NCI-H2196 (cell line): ENCODE results near the gene ATP1A3.
A peak's percentile ranks its signal among the peaks of the same experiment; 100 is the strongest.
"Not testable (repeated sequence)": the region's sequence is repeated elsewhere in the genome, so short reads cannot be mapped to it uniquely, and the experiment has no call there.

ENCODE experiments used
- DNase-seq: peaks from one replicate; lab custom pipeline; 2025; ENCODE audit not compliant: unreplicated experiment; lab: John Stamatoyannopoulos, UW

ATP1A3 gene

GRCh38 chr19:41951686-41952172 lies 42.3 kb downstream of the ATP1A3 start:
- peak; percentile 89 for DNase-seq

GRCh38 chr19:41947091-41947490 lies 46.9 kb downstream of the ATP1A3 start:
- DNase-seq = no peak

- DNase-seq = no peak
These were observed 48.8 kb downstream of the ATP1A3 start for GRCh38 chr19:41945135-41945766.

GRCh38 chr19:41944336-41944735 lies 49.7 kb downstream of the ATP1A3 start:
- no peak for DNase-seq

- DNase-seq = no peak
These were observed 52.4 kb downstream of the ATP1A3 start for GRCh38 chr19:41941410-41942202.

GRCh38 chr19:41940731-41941409 lies 53.2 kb downstream of the ATP1A3 start:
- no peak for DNase-seq

GRCh38 chr19:41939861-41940730 lies 53.9 kb downstream of the ATP1A3 start:
- DNase-seq = peak; percentile 44

GRCh38 chr19:41939209-41939608 lies 54.8 kb downstream of the ATP1A3 start:
- DNase-seq = not testable (repeated sequence)

- no peak for DNase-seq
These were observed 56.2 kb downstream of the ATP1A3 start for GRCh38 chr19:41937525-41938468.

GRCh38 chr19:41936961-41937360 lies 57.1 kb downstream of the ATP1A3 start:
- DNase-seq = no peak

- no peak for DNase-seq
These were observed 57.6 kb downstream of the ATP1A3 start for GRCh38 chr19:41936416-41936850.

GRCh38 chr19:41935760-41936415 lies 58.1 kb downstream of the ATP1A3 start:
- no peak for DNase-seq

- DNase-seq = peak; percentile 81
These were observed 59.1 kb downstream of the ATP1A3 start for GRCh38 chr19:41934849-41935374.

GRCh38 chr19:41933693-41934426 lies 60.2 kb downstream of the ATP1A3 start:
- no peak for DNase-seq

- DNase-seq = no peak
These were observed 61.2 kb downstream of the ATP1A3 start for GRCh38 chr19:41932720-41933332.

- no peak for DNase-seq
These were observed 61.7 kb downstream of the ATP1A3 start for GRCh38 chr19:41932259-41932719.

- DNase-seq = no peak
These were observed 63.0 kb downstream of the ATP1A3 start for GRCh38 chr19:41930926-41931592.
